Prostate gland (tissue), 2 donors: ENCODE data around the gene GJB6. TPM values are rescaled to one million over a fixed set of nuclear protein-coding genes. Genes with fewer than 3 reads are reported as not detected.
A peak's percentile ranks its signal among the peaks of the same experiment; 100 is the strongest.

Experiments used
- DNase-seq: peaks from one replicate; pipeline ENCODE4 v3.0.0-alpha.2; 2019; ENCODE audit warnings: low spot score
- H3K27ac ChIP-seq, 2 donors: fragments of 200-600 bp; sonication (generic); 2 replicates each; pipeline ENCODE4 v1.5.1; 2017 to 2019
- H3K27me3 ChIP-seq: fragments of 200-600 bp; sonication (generic); replicated peaks from 2 replicates; pipeline ENCODE4 v1.5.1; 2019; ENCODE audit not compliant: insufficient read depth
- H3K36me3 ChIP-seq, 2 donors: fragments of 200-600 bp; sonication (generic); 1 replicate in 1 of 2; 2 replicates in 1 of 2; pipeline versions ENCODE4 v1.5.1 to v1.8.1; 2017 to 2019
- H3K4me1 ChIP-seq: fragments of 200-600 bp; sonication (generic); replicated peaks from 2 replicates; pipeline ENCODE4 v1.5.1; 2019
- H3K4me3 ChIP-seq, 2 donors: fragments of 200-600 bp; sonication (generic); 2 replicates each; pipeline ENCODE4 v1.5.1; 2017 to 2019
- H3K9me3 ChIP-seq: fragments of 200-600 bp; sonication (generic); 2 replicates; pipeline ENCODE4 v1.5.1; 2017
- POLR2A ChIP-seq: fragments of 450-650 bp; IDR thresholded peaks from one replicate; pipeline ENCODE4 v1.6.1; 2016; ENCODE audit warnings: antibody characterized with exemption, mild to moderate bottlenecking
- POLR2AphosphoS5 ChIP-seq: sonication (generic); formaldehyde crosslinking; IDR thresholded peaks from one replicate; pipeline ENCODE4 v1.6.1; 2017; ENCODE audit warnings: antibody characterized with exemption
- WGBS: methylation state at CpG from one replicate; pipeline ENCODE4 v1.1.5; 2018; 5-methylcytosine and 5-hydroxymethylcytosine counted together
- intact Hi-C: fragments of 100-400 bp; cut with DNase I; formaldehyde crosslinking; loops from one replicate; pipeline ENCODE4 v1.14.2; 2022
- total RNA-seq, 2 donors: library from RNA; depleted of rRNA; stranded (reverse); fragments of >200 nt; gene quantifications; one replicate each; pipeline ENCODE4 v1.1.0, GENCODE V29; 2016
- TF ChIP-seq, protein P1 (sequence below), 4 experiments: fragments of 200-600 bp in 2 of 4; fragments of 450-650 bp in 2 of 4; sonication (generic) in 2 of 4; IDR thresholded peaks; 1 replicate in 3 of 4; 2 replicates in 1 of 4; pipeline ENCODE4 v1.5.1; 2016 to 2019; ENCODE audit warnings: antibody characterized with exemption in 4 of 4, mild to moderate bottlenecking in 2 of 4, moderate library complexity in 2 of 4

The GJB6 gene
- total RNA-seq, 2 donors from 2014 or later, result 0.28 to 0.32 TPM

- Histone ChIP-seq H3K36me3 (no peaks in the 10 kb centered on the region), H3K4me1 (no peaks in the 10 kb centered on the region), H3K4me3 (no peak overlapping the region), H3K27ac (no peak overlapping the region), H3K9me3 (no peaks in the 10 kb centered on the region), H3K27me3 (no peaks in the 10 kb centered on the region)
- intact Hi-C loops, result no loop called here
- TF ChIP-seq, protein P1, sequence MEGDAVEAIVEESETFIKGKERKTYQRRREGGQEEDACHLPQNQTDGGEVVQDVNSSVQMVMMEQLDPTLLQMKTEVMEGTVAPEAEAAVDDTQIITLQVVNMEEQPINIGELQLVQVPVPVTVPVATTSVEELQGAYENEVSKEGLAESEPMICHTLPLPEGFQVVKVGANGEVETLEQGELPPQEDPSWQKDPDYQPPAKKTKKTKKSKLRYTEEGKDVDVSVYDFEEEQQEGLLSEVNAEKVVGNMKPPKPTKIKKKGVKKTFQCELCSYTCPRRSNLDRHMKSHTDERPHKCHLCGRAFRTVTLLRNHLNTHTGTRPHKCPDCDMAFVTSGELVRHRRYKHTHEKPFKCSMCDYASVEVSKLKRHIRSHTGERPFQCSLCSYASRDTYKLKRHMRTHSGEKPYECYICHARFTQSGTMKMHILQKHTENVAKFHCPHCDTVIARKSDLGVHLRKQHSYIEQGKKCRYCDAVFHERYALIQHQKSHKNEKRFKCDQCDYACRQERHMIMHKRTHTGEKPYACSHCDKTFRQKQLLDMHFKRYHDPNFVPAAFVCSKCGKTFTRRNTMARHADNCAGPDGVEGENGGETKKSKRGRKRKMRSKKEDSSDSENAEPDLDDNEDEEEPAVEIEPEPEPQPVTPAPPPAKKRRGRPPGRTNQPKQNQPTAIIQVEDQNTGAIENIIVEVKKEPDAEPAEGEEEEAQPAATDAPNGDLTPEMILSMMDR (IDR thresholded peaks at IDR 0.05), result no peak
- no peak for DNase-seq
Observed at GRCh38 chr13:20219577-20219976, 12.5 kb downstream of the GJB6 start.

- intact Hi-C loops, result no loop called here
- WGBS, result 29% methylated on average over 3 of the region's 3 CpGs
- TF ChIP-seq POLR2AphosphoS5 (peak; percentile 7), POLR2A (no peak)
- TF ChIP-seq, protein P1 (IDR thresholded peaks at IDR 0.05), result no peak
Observed at GRCh38 chr13:20217168-20217567, 15.0 kb downstream of the GJB6 start.

GRCh38 chr13:20209948-20210347, 22.2 kb downstream of the GJB6 start:
- Histone ChIP-seq H3K27ac (no peak overlapping the region), H3K9me3 (no peaks in the 10 kb centered on the region), H3K36me3 (no peaks in the 10 kb centered on the region), H3K27me3 (peaks cover 2% of the 10 kb centered on the region), H3K4me3 (no peak overlapping the region), H3K4me1 (no peaks in the 10 kb centered on the region)
- no peak for TF ChIP-seq POLR2A
- no peak for TF ChIP-seq POLR2AphosphoS5
- TF ChIP-seq, protein P1 (IDR thresholded peaks at IDR 0.05), result no peak
- 68% methylated on average over 1 of the region's 1 CpG for WGBS
- no peak for DNase-seq
- intact Hi-C loops, result no loop called here

More at GRCh38 chr13:20217168-20217567, 15.0 kb downstream of the GJB6 start:
- H3K9me3 ChIP-seq, result no peaks in the 10 kb centered on the region
- DNase-seq, result no peak
- no peak overlapping the region for H3K27ac ChIP-seq
- H3K27me3 ChIP-seq, result no peaks in the 10 kb centered on the region
- no peak overlapping the region for H3K4me3 ChIP-seq
- H3K36me3 ChIP-seq, result no peaks in the 10 kb centered on the region
- H3K4me1 ChIP-seq, result no peaks in the 10 kb centered on the region

- H3K27ac ChIP-seq, result no peak overlapping the region
- intact Hi-C loops, result no loop called here
- TF ChIP-seq POLR2AphosphoS5 (no peak), POLR2A (no peak)
- TF ChIP-seq, protein P1 (IDR thresholded peaks at IDR 0.05), result no peak
- no peaks in the 10 kb centered on the region for H3K36me3 ChIP-seq
- H3K4me1 ChIP-seq, result no peaks in the 10 kb centered on the region
- H3K9me3 ChIP-seq, result peaks cover 5% of the 10 kb centered on the region
- H3K4me3 ChIP-seq, result no peak overlapping the region
- 71% methylated on average over 16 of the region's 16 CpGs for WGBS
- DNase-seq, result no peak
- peaks cover 2% of the 10 kb centered on the region for H3K27me3 ChIP-seq
Observed at GRCh38 chr13:20206698-20207235, 25.4 kb downstream of the GJB6 start.

GRCh38 chr13:20206065-20206697, 25.9 kb downstream of the GJB6 start:
- H3K9me3 ChIP-seq, result peaks cover 5% of the 10 kb centered on the region
- no peaks in the 10 kb centered on the region for H3K4me1 ChIP-seq
- TF ChIP-seq, protein P1 (IDR thresholded peaks at IDR 0.05), result no peak
- TF ChIP-seq POLR2AphosphoS5, result no peak
- TF ChIP-seq POLR2A, result no peak
- H3K27ac ChIP-seq, result no peak overlapping the region
- no peaks in the 10 kb centered on the region for H3K36me3 ChIP-seq
- DNase-seq, result no peak
- intact Hi-C loops, result no loop called here
- H3K27me3 ChIP-seq, result peaks cover 2% of the 10 kb centered on the region
- H3K4me3 ChIP-seq, result no peak overlapping the region
- 84% methylated on average over 11 of the region's 11 CpGs for WGBS
